ENCODE results near the gene NIFK.
"Not testable (repeated sequence)": the region's sequence is repeated elsewhere in the genome, so short reads cannot be mapped to it uniquely, and the experiment has no call there.

Gene NIFK

DNA sequence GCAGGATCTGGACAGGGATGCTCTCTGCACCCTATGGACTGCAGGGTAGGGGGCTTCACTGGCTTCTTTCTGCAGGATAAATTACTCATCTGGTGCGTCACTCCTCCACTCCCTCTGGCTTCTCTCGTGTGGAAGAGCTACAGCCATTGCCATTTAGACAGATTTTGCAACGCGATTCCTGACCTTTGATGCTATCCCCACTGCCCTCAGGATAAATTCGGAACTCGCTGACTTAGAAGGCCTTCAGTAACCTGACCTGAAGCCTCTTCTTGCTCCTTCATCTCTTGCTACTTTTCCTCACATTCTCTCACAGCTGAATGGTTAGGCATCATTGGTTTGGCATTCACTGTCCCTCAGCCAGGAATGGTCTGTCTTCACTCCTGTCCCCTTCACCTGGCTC, 5.3 kb downstream of the NIFK start:
- no peak for FAIRE-seq

DNA sequence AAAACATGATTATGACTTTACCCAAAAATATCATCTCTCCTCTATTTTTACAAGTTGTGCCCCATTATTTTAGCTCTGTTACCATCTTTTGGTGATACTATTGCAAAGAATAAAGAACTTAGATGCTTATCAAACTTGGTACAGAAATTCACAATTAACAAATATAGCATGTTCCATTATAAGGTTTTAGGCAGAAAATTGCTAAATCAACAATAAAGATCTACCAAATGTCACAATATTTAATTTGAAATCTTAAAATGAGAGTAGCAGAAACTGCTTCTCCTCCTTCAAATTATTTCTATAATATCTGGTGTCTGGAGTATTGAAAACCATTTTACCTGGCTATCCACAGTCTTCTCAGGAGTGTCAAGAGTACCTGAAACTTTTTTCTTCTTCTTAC, 8.7 kb downstream of the NIFK start:
- FAIRE-seq: no peak

DNA sequence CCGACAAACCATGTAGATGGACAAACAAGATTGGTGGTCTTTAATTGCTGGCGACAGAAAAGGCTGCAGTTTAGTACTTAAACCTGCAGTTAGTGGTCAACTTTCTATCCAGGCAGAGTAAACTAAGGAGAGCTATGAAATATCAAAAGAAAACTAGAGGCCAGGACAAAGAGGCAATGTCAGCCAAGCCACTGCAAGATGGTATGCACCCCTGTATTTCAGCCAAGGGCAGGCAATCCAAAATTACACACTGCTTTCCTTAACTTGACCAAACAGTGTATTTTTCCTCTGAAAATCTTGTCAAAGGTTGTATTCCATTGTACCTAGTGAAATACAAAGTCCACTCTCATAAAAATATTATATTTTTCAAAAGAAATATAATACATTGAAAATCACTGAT, 9.3 kb downstream of the NIFK start:
- FAIRE-seq: no peak

DNA sequence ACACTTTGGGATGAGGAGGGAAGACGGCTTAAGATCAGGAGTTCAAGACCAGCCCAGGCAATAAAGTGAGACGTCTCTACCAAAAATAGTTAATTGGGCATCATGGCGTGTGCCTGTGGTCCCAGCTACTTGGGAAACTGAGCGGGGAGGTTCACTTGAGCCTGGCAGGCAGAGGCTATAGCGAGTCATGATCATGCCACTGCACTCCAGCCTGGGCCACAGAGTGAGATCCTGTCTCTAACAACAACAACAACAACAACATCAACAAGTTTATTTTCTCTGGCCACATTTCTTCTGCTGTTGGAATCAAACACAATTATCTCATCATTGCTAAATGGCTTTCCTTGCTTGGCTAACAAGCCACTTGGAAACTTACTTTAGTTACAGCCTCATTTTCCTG, 13.4 kb downstream of the NIFK start:
- FAIRE-seq: no peak

DNA sequence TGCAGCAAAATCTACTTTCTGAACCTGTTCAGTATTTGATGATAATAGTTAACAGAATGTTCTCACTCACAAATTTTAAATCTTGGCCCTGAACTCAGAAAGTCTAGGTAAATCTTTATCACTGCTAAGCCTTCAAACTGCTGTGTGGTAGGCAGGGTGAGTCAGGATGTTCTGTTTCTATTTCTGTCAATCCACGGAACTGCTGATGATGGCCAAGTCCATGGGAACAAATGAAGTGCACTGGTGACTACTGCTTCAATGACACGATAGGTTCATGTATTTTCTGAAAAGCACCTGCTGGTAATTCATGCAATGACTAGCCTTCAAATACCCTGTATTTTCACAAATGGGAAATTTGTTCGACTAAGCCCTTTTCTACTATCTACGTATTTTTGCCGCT, 14.2 kb downstream of the NIFK start:
- FAIRE-seq: no peak

DNA sequence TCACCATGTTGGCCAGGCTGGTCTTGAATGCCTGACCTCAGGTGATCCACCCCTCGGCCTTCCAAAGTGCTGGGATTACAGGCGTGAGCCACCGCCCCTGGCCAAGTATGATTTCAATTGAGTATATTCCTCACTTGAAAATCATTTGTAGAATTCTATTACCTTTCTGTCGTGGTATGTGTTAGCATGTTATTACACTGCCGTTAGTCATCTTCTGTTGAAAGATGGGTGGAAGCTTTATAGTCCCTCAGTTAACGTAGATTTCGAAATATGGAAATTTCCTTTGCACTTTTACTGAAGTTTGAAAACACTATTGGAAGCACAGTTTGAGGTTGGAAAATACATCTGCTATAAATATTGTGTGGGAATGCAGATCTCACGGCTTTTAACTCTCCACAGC, 14.7 kb downstream of the NIFK start:
- no peak for FAIRE-seq

DNA sequence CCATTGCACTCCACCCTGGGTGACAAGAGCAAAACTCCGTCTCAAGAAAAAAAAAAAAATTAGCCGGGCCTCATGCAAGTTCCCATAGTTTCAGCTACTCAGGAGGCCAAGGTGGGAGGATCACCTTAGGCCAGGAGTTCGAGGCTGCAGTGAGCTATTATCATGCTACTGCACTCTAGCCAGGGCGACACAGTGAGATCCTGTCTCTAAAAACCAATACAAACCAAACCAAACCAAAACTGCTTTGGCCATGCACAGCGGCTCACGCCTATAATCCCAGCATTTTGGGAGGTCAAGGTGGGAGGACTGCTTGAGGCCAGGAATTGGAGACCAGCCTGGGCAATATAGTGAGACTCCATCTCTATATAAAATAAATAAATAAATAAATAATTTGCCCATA, 19.1 kb downstream of the NIFK start:
- FAIRE-seq: no peak

DNA sequence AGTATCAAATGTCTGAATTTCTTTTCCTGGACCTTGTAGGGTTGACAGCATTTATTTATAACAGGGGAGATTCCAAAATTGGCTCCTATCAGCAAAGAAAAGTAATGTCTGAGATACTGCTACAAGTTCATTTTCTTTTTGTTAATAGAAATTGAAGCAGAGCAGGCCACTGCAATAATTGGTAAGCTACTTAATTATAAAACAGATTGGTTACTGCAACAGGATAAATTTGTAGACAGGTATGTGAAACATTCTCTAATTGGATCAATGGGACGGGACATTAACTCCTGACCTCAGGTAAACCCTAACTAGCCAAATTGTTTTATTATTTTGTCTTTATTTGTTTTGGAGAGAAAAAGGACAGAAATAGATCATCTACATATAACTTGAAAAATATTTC, 20.5 kb downstream of the NIFK start:
- FAIRE-seq: no peak

DNA sequence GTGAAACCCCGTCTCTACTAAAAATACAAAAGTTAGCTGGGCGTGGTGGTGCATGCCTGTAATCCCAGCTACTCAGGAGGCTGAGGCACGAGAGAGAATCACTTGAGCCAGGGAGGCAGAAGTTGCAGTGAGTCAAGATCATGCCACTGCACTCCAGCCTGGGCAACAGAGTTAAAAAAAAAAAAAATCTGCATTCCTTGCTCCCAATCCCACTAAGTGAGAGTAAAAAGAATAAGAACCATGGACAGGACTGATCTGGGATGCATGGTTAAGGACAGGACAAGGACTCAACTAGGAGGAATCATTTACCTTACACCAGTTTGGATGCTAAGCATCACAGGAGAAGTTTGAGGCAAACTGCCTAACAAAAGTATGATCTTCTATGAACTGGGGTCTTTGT, 25.2 kb downstream of the NIFK start:
- not testable (repeated sequence) for FAIRE-seq

DNA sequence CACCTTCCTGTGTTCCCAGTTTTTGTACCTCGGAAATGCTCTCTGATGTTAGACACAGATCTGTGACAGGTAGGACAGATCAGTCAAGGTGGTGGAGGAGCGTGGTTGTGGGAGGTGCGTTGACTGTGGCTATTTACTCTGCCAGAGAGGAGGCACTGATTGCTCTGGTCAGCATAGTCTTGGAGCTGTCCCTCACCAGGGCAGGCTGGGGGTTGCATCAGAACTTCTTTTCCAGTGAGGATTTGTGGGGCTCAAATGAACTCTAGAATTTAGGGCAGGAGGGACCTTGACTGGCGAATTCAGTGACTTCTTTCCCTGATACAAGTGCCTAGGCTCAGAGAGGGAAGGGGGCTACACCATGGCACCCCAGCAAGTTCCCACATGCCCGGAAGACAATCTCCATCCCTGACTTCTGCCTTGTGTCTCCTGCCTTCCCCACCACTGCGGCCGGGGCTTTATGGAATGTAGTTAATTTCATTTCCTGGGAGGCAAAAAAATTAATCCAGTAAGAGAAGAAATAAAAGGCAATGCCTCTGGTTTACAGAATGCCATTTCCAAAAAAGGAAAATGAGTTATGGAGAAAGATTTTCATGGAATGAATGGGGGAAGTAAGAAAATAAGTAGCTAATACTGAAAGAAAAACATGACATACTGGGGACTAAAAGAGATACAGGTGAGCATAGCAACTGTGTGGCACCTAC, 26.1 kb downstream of the NIFK start:
- no peak for FAIRE-seq

DNA sequence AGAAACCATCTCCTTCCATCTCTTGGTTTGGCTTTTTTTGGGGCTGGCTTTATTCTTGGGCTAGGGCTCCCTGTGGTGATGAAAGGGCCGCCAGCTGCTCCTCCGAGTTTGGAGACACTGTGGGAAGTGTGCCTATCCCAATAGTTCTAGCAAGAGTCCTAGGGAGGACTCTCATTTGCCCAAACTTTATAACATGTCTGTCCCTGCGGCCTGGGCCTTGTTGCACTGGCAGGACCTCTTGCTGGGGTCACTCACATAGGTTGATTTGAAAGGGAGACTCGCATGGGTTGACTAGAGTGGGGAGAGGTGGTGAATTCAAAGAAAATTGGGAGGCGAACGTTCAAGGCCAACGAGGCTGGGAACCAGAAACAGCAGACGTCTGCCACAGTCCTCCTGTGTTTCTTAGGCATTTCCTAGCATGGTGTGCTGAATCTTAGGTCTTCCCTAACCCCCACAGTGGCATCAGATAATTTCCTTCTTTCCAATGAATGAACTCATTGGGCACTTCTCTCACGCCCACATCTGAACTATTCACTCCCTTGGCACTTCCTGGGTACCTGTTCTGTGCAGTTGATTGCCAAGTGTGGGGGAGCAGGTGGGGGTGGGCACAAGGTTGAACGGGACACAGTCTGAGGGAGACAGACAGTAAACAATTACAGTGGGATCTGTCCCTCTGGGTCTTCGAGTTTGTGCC, 26.8 kb downstream of the NIFK start:
- FAIRE-seq: no peak

DNA sequence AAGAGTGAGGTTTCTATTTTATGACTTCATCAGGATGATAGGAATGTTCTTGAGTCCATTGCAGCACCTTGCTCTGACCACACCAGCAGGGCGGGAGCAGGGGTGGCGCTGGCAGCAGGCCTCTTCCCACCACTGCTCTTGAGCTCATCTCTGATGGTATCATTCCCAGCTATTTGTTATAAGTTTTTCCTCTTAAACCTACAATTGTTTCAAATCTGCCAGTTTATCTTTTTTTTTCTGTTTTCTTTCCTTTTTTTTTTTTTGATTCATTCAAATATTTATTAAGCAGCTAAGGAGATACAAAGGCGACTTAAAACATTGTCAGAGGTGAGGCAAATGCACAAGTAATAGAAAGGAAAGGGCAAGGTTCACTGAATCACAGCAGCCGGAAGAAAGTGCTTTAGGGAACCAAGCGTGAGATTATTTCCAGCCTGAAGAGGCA, 28.7 kb downstream of the NIFK start:
- FAIRE-seq: no peak

DNA sequence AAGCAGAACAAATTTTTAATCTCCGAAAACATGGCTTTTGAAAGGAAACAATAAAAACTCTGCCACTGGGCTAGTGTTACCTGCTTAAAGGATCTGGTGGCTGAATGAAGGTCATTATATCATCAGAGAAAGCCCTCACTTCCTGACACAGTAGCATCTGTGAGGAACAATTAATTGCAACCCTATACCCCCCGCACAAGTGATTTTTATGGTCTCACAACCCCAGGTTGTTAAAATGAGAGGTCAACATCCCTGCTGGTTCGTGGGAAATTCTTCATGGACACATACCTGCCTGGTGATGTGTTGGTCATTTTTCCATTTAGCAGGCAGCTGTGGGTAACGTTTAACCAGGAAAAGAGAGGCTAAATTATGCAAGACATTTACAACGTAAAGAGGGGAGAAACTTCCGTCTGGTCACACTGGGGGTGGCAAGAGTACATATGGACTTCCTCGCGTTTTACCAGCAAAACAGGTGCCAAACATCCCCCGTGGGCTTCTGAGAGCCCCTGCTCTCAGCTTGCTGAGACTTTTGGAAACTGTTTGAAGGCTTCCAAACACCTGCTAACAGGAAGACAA, 29.2 kb downstream of the NIFK start:
- FAIRE-seq: no peak

DNA sequence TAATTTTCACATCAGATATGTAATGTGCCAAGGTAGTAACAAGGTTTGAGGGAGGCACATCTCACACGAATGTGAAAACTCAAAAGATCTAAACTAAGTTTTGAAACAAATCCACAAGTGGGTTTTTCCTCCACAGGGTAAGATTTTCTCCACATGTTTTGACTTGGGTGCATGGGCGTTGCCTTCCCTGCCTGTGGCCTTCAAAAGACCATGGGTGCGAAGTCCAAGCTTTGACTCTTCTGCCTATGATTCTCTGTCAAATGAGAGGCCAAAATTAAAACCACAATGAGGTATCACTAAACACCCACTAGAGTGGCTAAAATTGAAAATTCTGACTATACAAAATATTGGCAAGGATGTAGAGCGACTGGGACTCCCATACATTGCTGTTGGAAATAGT, 30.7 kb downstream of the NIFK start:
- FAIRE-seq: no peak

DNA sequence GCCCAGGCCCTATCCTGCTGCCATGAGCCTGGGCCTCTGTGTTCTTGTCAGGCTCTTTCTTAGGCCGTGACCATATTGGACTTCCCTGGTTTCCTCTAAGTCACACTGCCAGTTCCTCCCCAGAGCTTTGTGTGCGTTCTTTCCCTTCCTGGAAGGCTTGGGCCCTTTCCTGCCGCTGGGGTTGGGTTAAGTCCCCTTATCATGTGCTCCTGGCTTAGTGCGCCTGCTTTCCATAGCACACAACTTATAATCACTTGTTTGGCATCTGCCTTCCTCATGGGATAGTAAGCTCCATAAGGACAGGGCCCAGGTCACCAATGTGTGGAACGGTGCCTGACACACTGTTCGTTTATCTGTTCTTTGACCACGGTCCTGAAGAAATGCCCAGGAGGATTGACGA, 31.3 kb downstream of the NIFK start:
- no peak for FAIRE-seq

DNA sequence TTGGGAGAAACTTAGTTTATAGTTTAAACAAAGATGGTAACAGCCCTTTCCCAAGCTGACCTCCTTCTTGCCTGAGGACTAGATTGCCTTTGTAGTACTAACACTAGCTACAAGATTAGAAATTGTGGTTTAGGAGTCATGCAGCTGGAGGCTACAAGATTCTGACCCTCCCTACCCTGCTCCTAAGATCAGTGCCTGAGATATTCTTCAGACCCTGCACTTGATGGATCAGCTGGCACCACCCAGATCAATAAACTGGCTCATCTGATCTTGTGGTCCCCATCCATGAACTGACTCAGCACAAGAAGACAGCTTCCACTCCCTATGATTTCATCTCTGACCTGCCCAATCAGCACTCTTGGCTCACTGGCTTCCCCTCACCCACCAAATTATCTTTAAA, 34.9 kb downstream of the NIFK start:
- FAIRE-seq: not testable (repeated sequence)

DNA sequence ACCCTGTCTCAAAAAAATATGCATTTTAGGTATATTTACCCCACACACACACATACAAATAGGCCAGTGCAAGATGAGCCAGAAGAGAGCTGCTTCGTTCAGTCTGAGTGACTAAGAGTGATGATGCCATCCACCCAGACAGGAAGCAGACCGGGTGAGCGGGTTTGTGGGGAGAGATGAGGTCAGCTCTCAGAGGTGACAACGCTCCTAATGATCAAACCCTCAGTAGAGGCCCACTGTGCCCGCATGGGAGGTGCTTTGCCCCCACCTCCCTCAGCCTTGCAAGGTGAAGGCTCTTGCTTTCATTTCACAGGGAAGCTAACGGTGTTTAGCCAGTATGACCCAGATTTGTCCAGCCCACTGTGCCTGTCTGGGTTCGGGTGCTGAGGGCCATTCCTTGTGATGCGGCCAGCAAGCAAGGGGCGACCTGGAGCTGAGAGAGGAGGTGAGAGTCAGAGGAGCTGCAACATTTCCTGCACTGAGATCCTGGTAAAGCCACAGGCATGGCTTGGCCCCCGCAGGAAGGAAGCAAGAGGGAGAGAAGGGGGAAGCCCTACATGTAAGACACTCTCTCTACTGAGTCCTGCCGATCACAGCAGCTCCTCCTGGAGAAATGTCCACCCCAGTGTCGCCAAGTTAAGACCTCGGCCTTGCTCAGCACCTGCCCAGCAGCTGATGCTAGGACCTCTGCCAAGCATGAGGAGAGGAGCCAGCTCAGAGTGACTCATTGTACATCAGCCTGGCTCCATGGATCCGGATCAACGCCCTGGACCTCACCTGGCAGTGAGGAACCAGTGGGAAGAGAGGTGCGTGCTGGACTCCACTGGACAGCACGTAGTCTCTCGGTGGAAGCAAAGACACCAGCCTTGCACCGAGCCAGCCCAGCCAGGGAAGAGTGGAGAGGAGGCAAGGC, 37.0 kb downstream of the NIFK start:
- no peak for FAIRE-seq

DNA sequence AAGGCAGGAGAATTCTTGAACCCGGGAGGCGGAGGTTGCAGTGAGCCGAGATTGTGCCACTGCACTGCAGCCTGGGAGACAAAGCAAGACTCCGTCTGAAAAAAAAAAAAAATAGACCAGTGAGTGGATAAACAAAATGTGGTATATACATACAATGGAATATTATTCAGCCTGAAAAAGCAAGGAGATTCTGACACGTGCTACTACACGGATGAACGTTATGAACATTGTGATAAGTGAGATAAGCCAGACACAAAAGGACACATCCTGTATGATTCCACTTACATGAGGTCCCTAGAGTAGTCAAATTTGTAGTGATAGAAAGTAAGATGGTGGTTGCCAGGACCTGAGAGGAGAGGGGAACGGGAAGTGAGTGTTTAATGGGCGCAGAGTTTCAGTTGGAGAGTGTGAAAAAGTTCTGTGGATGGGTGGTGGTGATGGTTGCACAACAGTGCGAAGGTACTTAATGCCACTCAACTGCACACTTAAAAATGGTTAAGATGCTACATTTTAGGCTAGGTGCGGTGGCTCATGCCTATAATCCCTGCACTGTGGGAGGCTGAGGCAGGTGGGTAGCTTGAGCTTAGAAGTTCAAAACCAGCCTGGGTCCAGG, 38.3 kb downstream of the NIFK start:
- no peak for FAIRE-seq

DNA sequence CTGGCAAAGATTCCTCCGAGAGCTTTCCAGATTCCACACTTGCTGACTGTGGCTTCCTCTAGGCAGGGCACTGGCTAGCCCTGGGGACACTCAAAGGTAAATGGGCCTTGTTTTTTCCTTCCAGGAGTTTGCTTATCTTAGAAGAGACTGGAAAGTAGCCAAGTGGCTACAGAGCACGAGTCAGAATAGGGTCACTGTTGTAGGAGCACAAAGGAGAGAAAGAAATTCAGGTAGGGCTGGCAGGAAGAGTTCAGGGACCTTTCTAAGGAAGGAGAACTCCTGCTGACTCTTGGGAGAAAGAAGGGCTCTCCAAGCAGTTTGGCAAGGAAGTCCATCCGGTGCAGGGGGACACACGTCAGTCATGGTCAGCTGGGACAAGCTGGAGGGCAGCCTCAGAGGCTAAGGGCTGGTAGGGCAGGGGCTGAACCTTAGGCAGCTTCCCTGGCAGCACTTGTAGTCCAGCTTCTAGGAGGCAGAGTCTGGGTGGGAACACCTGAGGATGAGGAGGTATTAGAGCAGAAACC, 39.5 kb downstream of the NIFK start:
- no peak for FAIRE-seq

DNA sequence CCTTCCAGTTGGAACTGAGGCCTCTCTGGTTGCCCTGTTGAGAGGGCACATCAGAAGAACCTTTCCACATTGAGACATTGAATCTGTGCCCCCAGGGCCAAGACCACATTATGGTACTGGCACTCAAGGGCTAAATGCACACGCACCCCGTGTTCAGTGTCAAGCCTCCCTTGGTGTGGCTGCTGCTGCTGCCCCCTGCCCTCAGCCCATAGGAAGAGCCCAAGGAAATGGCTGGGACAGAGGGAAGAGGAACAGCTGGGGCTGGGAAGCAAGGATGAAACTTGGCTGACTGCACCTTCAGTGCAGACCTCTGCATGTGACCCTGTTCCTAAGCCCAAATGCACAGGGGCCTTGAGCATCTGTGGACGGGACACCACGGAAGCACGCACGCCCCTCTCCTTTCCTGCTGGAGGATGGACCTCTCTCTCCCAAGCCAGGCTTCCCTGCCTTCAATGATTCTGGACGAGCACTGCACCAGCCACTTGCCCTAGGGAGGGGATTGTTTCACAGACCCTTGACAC, 40.2 kb downstream of the NIFK start:
- no peak for FAIRE-seq

DNA sequence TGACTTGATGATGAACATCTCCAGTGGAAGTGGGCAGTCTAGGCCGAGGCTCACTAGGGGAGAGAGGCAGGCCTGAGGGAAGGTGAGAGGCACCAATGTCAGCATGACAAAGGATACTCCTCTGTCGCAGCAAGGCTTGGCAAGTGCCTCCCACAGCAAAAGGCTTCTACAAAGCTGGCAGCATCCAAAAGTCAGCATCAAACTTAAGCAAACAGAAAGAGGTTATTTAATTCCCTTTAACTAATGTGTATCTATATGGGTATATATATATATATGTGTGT, 41.6 kb downstream of the NIFK start:
- no peak for FAIRE-seq

DNA sequence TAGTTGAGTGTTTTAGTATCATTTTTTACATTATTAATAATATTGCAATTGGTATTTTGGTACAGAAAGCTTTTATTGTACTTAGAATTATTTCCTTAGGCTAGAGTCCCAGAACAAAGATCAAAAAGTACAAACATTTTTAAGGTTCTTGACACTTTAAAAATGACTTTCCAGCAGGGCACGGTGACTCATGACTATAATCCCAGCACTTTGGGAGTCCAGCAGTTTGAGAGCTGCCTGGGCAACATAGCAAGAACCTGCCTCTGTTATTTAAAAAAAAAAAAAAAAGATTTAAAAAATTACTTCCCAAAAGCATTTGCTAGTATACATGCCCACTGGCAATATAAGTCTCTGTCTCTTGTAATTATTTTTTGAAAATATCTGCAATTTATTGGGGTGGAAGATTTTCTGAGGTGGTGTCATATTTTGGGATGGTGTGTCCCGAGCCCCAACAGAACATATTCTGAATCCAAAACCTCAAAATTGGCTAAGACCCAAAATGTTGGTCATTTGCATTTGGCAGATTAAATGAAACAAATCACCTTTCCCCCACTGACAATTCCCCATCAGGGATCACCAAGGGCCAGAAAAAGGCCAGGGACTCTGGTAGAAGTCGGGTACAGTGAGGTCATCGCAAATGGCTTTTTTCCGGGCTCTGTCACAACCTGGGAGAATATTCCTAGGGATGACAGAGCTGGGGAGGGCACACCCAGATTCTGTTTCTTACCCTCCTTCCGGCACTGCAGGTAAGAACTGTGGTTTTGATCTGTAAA, 42.1 kb downstream of the NIFK start:
- no peak for FAIRE-seq
